HG02981 (cell line): ENCODE results near the gene TIGAR.

ENCODE experiments used
- ATAC-seq: cut with Tn5 transposase; IDR thresholded peaks from one replicate; pipeline ENCODE4 v1.9.1; 2021; ENCODE audit warnings: mild to moderate bottlenecking, moderate library complexity; ENCODE audit not compliant: unreplicated experiment

The TIGAR gene

GRCh38 chr12:4282103-4282891, 38.7 kb upstream of the TIGAR start:
- no peak for ATAC-seq

- ATAC-seq = no peak
These were observed 38.0 kb upstream of the TIGAR start for GRCh38 chr12:4282892-4283511.

GRCh38 chr12:4283512-4284255, 37.3 kb upstream of the TIGAR start:
- no peak for ATAC-seq

- ATAC-seq = no peak
These were observed 36.7 kb upstream of the TIGAR start for GRCh38 chr12:4284306-4284705.

- no peak for ATAC-seq
These were observed 35.9 kb upstream of the TIGAR start for GRCh38 chr12:4285070-4285469.

- ATAC-seq = no peak
These were observed 34.8 kb upstream of the TIGAR start for GRCh38 chr12:4286228-4286627.

GRCh38 chr12:4286771-4287317, 34.2 kb upstream of the TIGAR start:
- no peak for ATAC-seq

GRCh38 chr12:4287325-4288211, 33.4 kb upstream of the TIGAR start:
- ATAC-seq = no peak

GRCh38 chr12:4288296-4289131, 32.5 kb upstream of the TIGAR start:
- ATAC-seq = no peak

- ATAC-seq = no peak
These were observed 31.7 kb upstream of the TIGAR start for GRCh38 chr12:4289231-4289878.

GRCh38 chr12:4289998-4290790, 30.8 kb upstream of the TIGAR start:
- ATAC-seq = no peak

GRCh38 chr12:4292341-4293073, 28.5 kb upstream of the TIGAR start:
- ATAC-seq = no peak

GRCh38 chr12:4293299-4293965, 27.6 kb upstream of the TIGAR start:
- ATAC-seq = no peak

GRCh38 chr12:4293966-4294505, 27.0 kb upstream of the TIGAR start:
- ATAC-seq = no peak

- ATAC-seq = no peak
These were observed 24.3 kb upstream of the TIGAR start for GRCh38 chr12:4296751-4297150.

- ATAC-seq = no peak
These were observed 23.4 kb upstream of the TIGAR start for GRCh38 chr12:4297617-4298016.

GRCh38 chr12:4300883-4301282, 20.1 kb upstream of the TIGAR start:
- ATAC-seq = no peak
